ENCODE data around the gene DNAH12.
"Not testable (repeated sequence)": the region's sequence is repeated elsewhere in the genome, so short reads cannot be mapped to it uniquely, and the experiment has no call there.

The DNAH12 gene

GRCh38 chr3:57402675-57403074, 141.5 kb downstream of the DNAH12 start:
- no peak for DNase-seq (ENCODE audit: low spot score)

GRCh38 chr3:57397175-57398026, 146.7 kb downstream of the DNAH12 start:
- DNase-seq (ENCODE audit: low spot score) = peak; percentile 15

GRCh38 chr3:57393977-57394376, 150.2 kb downstream of the DNAH12 start:
- no peak for DNase-seq (ENCODE audit: low spot score)

- DNase-seq (ENCODE audit: low spot score) = no peak
Observed at GRCh38 chr3:57391767-57392166, 152.4 kb downstream of the DNAH12 start.

- DNase-seq (ENCODE audit: low spot score) = no peak
Observed at GRCh38 chr3:57389271-57389670, 154.9 kb downstream of the DNAH12 start.

GRCh38 chr3:57386307-57386706, 157.8 kb downstream of the DNAH12 start:
- DNase-seq (ENCODE audit: low spot score) = no peak

- no peak for DNase-seq (ENCODE audit: low spot score)
Observed at GRCh38 chr3:57385498-57385897, 158.6 kb downstream of the DNAH12 start.

- DNase-seq (ENCODE audit: low spot score) = no peak
Observed at GRCh38 chr3:57383838-57384237, 160.3 kb downstream of the DNAH12 start.

GRCh38 chr3:57383406-57383805, 160.7 kb downstream of the DNAH12 start:
- DNase-seq (ENCODE audit: low spot score) = no peak

GRCh38 chr3:57382933-57383332, 161.2 kb downstream of the DNAH12 start:
- no peak for DNase-seq (ENCODE audit: low spot score)

- DNase-seq (ENCODE audit: low spot score) = no peak
Observed at GRCh38 chr3:57370341-57370740, 173.8 kb downstream of the DNAH12 start.

- not testable (repeated sequence) for DNase-seq (ENCODE audit: low spot score)
Observed at GRCh38 chr3:57365089-57365488, 179.1 kb downstream of the DNAH12 start.

- not testable (repeated sequence) for DNase-seq (ENCODE audit: low spot score)
Observed at GRCh38 chr3:57356275-57356674, 187.9 kb downstream of the DNAH12 start.

- DNase-seq (ENCODE audit: low spot score) = no peak
Observed at GRCh38 chr3:57354768-57355167, 189.4 kb downstream of the DNAH12 start.

- no peak for DNase-seq (ENCODE audit: low spot score)
Observed at GRCh38 chr3:57350271-57350670, 193.9 kb downstream of the DNAH12 start.

- DNase-seq (ENCODE audit: low spot score) = not testable (repeated sequence)
Observed at GRCh38 chr3:57339071-57339642, 205.0 kb downstream of the DNAH12 start.

- not testable (repeated sequence) for DNase-seq (ENCODE audit: low spot score)
Observed at GRCh38 chr3:57338272-57339070, 205.7 kb downstream of the DNAH12 start.

GRCh38 chr3:57335283-57335938, 208.7 kb downstream of the DNAH12 start:
- DNase-seq (ENCODE audit: low spot score) = no peak

GRCh38 chr3:57331078-57331610, 213.0 kb downstream of the DNAH12 start:
- no peak for DNase-seq (ENCODE audit: low spot score)

GRCh38 chr3:57326498-57326897, 217.6 kb downstream of the DNAH12 start:
- not testable (repeated sequence) for DNase-seq (ENCODE audit: low spot score)

GRCh38 chr3:57314204-57314603, 229.9 kb downstream of the DNAH12 start:
- no peak for DNase-seq (ENCODE audit: low spot score)
